Measurements from ENCODE around the gene SPEF2. TPM values are rescaled to one million over a fixed set of nuclear protein-coding genes. Genes with fewer than 3 reads are reported as not detected.
A peak's percentile ranks its signal among the peaks of the same experiment; 100 is the strongest.

The SPEF2 gene
- total RNA-seq, 1 donor from 2014 or later = 10.8 TPM

DNA sequence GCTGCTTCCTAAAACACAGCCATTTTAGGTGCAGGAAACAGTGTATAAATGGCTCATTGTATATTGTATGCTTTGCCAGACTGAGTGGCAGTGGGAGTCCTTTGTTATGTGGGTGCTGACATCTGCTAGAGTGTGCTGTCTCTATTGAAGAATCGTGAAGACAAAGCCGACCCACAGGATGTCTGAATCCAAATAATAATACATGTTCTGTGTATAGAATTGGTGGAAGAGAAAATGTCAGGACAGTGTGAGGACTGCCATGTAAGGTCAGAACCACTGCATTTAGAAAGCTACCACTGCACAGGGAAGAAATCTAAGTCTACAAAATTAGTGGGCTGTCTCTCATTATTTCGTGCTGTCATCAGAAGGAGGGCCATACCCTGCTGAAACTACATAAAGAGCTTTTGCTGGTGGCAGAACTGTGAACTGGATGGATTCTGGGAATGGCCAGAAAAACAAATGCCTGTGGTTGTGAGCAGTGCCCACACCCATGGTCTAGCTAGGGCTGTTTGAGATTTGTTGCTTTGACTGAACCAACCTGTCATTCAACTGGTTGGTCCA, 241.5 kb downstream of the SPEF2 start:
- no peak overlapping the region for H3K27ac ChIP-seq
- no peaks in the 10 kb centered on the region for H3K9me3 ChIP-seq
- no peaks in the 10 kb centered on the region for H3K36me3 ChIP-seq
- peaks cover 7% of the 10 kb centered on the region for H3K4me1 ChIP-seq
- H3K4me3 ChIP-seq = peak overlapping the region in 1 of 2 donors; percentile 16
- H3K27me3 ChIP-seq = no peaks in the 10 kb centered on the region
- no peak for DNase-seq (ENCODE audit: extremely low spot score in 2 of 2)
- TF ChIP-seq POLR2A (IDR thresholded peaks at IDR 0.05) (no peak), POLR2AphosphoS5 (IDR thresholded peaks at IDR 0.05; ENCODE audit: insufficient read depth in 1 of 2, low read depth in 1 of 2) (no peak)
- intact Hi-C loops (cut with DNase I) = no loop called here

DNA sequence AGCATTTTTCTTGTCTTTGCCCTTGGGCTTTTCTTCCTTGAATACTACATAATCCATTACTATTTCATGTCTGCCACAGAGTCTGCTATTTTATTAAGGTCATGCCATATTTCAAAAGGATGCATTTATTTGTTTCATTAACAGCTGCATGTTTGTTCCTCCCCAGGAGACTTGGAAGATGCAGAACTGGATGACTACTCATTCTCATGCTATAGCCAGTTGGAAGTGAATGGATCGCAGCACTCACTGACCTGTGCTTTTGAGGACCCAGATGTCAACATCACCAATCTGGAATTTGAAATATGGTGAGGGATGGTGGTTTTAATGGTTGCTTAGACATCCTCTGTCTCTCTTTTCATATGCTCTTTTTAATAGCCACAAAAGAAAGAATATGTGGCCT, 243.0 kb downstream of the SPEF2 start:
- no peak overlapping the region for H3K27ac ChIP-seq
- H3K4me1 ChIP-seq = no peaks in the 10 kb centered on the region
- H3K9me3 ChIP-seq = no peaks in the 10 kb centered on the region
- H3K4me3 ChIP-seq = peak overlapping the region in 1 of 2 donors; percentile 16
- intact Hi-C loops (cut with DNase I) = no loop called here
- H3K27me3 ChIP-seq = no peaks in the 10 kb centered on the region
- TF ChIP-seq POLR2AphosphoS5 (IDR thresholded peaks at IDR 0.05; ENCODE audit: insufficient read depth in 1 of 2, low read depth in 1 of 2) = no peak
- TF ChIP-seq, protein P1, sequence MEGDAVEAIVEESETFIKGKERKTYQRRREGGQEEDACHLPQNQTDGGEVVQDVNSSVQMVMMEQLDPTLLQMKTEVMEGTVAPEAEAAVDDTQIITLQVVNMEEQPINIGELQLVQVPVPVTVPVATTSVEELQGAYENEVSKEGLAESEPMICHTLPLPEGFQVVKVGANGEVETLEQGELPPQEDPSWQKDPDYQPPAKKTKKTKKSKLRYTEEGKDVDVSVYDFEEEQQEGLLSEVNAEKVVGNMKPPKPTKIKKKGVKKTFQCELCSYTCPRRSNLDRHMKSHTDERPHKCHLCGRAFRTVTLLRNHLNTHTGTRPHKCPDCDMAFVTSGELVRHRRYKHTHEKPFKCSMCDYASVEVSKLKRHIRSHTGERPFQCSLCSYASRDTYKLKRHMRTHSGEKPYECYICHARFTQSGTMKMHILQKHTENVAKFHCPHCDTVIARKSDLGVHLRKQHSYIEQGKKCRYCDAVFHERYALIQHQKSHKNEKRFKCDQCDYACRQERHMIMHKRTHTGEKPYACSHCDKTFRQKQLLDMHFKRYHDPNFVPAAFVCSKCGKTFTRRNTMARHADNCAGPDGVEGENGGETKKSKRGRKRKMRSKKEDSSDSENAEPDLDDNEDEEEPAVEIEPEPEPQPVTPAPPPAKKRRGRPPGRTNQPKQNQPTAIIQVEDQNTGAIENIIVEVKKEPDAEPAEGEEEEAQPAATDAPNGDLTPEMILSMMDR (IDR thresholded peaks at IDR 0.05) = no peak
- TF ChIP-seq POLR2A (IDR thresholded peaks at IDR 0.05) = no peak
- DNase-seq (ENCODE audit: extremely low spot score in 2 of 2) = no peak
- no peaks in the 10 kb centered on the region for H3K36me3 ChIP-seq

DNA sequence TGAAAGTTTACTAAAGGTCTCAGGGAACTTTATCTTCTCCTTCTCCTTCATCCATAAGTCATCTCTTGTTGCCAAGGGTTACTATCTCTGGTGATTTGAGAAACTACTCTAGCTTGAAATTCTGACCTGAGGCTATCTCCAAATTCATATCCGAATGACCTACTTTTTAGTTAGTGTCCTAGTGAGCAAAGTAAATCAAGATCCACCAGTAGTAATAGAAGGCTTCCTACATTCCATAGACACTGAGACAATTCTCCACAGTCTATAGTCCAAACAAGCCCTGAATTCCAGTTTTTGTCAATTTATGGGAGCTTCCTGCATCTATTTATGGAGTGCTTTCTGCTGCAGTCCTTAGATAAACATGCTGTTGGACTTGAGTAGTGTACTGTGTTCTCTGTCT, 244.1 kb downstream of the SPEF2 start:
- H3K36me3 ChIP-seq = no peaks in the 10 kb centered on the region
- no peak overlapping the region for H3K4me3 ChIP-seq
- no peak overlapping the region for H3K27ac ChIP-seq
- no peaks in the 10 kb centered on the region for H3K27me3 ChIP-seq
- TF ChIP-seq POLR2AphosphoS5 (IDR thresholded peaks at IDR 0.05; ENCODE audit: insufficient read depth in 1 of 2, low read depth in 1 of 2) (no peak), POLR2A (IDR thresholded peaks at IDR 0.05) (no peak)
- TF ChIP-seq, protein P1 (IDR thresholded peaks at IDR 0.05) = no peak
- no peak for DNase-seq (ENCODE audit: extremely low spot score in 2 of 2)
- H3K9me3 ChIP-seq = no peaks in the 10 kb centered on the region
- intact Hi-C loops (cut with DNase I) = no loop called here
- H3K4me1 ChIP-seq = no peaks in the 10 kb centered on the region

DNA sequence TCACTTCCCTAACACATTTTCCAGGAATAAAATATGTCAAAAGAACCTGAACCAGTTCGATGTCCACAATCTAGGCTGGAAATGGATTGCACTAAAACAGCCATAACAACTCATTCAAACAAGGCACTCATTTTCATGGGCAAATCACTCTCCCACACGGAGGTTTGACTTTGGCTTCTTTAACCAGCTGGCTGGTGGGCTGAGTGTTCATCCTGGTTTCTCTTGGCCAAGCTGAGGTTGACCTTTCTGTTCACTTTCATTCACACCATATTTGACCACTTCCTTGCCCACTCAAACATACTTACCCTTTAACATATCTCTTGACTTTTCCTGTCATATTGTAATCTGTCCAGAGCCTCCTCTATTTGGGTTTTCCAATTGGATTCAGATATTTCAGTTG, 244.5 kb downstream of the SPEF2 start:
- H3K4me3 ChIP-seq = no peak overlapping the region
- DNase-seq (ENCODE audit: extremely low spot score in 2 of 2) = no peak
- intact Hi-C loops (cut with DNase I) = no loop called here
- H3K9me3 ChIP-seq = no peaks in the 10 kb centered on the region
- no peaks in the 10 kb centered on the region for H3K36me3 ChIP-seq
- no peak for TF ChIP-seq POLR2AphosphoS5 (IDR thresholded peaks at IDR 0.05; ENCODE audit: insufficient read depth in 1 of 2, low read depth in 1 of 2)
- TF ChIP-seq, protein P1 (IDR thresholded peaks at IDR 0.05) = no peak
- no peak for TF ChIP-seq POLR2A (IDR thresholded peaks at IDR 0.05)
- H3K27me3 ChIP-seq = no peaks in the 10 kb centered on the region
- no peaks in the 10 kb centered on the region for H3K4me1 ChIP-seq
- no peak overlapping the region for H3K27ac ChIP-seq

DNA sequence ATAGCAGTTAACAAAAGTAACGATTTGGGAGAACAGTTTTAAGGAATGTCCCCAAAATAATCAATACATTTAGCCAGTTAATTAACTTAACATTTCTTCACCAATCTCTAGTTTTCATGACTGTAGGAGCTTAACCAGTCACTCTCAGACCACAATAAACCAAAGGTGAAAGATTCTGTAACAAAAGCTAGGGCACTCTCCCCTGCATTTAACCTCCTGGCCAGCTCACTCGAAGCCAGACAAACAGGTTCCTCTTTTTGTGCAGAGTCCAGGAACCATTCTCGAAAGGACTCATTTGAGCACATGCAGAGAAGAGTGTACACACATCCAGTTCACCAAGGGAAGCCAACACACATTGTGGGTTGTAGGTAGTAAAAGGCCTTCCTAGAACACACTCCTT, 245.5 kb downstream of the SPEF2 start:
- Histone ChIP-seq H3K4me3 (no peak overlapping the region), H3K27ac (no peak overlapping the region), H3K4me1 (no peaks in the 10 kb centered on the region), H3K27me3 (no peaks in the 10 kb centered on the region), H3K9me3 (no peaks in the 10 kb centered on the region), H3K36me3 (no peaks in the 10 kb centered on the region)
- TF ChIP-seq POLR2A (IDR thresholded peaks at IDR 0.05) (no peak), POLR2AphosphoS5 (IDR thresholded peaks at IDR 0.05; ENCODE audit: insufficient read depth in 1 of 2, low read depth in 1 of 2) (no peak)
- TF ChIP-seq, protein P1 (IDR thresholded peaks at IDR 0.05) = no peak
- no peak for DNase-seq (ENCODE audit: extremely low spot score in 2 of 2)
- intact Hi-C loops (cut with DNase I) = no loop called here

Small RNAs within 50 kb of the gene (small RNA-seq; reads per million reads assigned to genes)
- not detected for gene RNU7-130P

Other genes starting within 250 kb of the SPEF2 start
- gene IL7R, start 239.0 kb downstream of the SPEF2 start, total RNA-seq = 69.7 TPM

All from vagina (tissue), 2 donors.